Left ventricle myocardium inferior (tissue), 1 donor: ENCODE results near the gene ZNF329. TPM values are rescaled to one million over a fixed set of nuclear protein-coding genes. Genes with fewer than 3 reads are reported as not detected.

Experiments used
- DNase-seq: peaks from one replicate; pipeline ENCODE4 v3.0.0-alpha.2; 2020
- H3K27ac ChIP-seq: fragments of 200-600 bp; replicated peaks from 2 replicates; pipeline ENCODE4 v1.8.0; 2021
- H3K27me3 ChIP-seq: fragments of 200-600 bp; 2 replicates; pipeline ENCODE4 v1.8.0; 2021; ENCODE audit warnings: low read depth
- H3K36me3 ChIP-seq: fragments of 200-600 bp; 2 replicates; pipeline ENCODE4 v1.8.0; 2021
- H3K4me1 ChIP-seq: fragments of 200-600 bp; 2 replicates; pipeline ENCODE4 v1.8.0; 2021
- H3K4me3 ChIP-seq: fragments of 200-600 bp; 2 replicates; pipeline ENCODE4 v1.8.0; 2021; ENCODE audit warnings: mild to moderate bottlenecking, moderate library complexity
- H3K9me3 ChIP-seq: fragments of 200-600 bp; replicated peaks from 2 replicates; pipeline ENCODE4 v1.8.0; 2021
- intact Hi-C: fragments of 100-400 bp; cut with micrococcal nuclease; formaldehyde crosslinking; loops from one replicate; pipeline ENCODE4 v1.11.0; 2022
- total RNA-seq: library from RNA; stranded (reverse); fragmentation: NEBNext Ultra II Directional; extraction: Animal tissue kit (Norgen Biotek cat#: 25700); gene quantifications from one replicate; pipeline ENCODE4 v1.2.1, GENCODE V29; 2021
- TF ChIP-seq, protein P1 (sequence below): fragments of 200-600 bp; IDR thresholded peaks from 2 replicates; pipeline ENCODE4 v1.8.0; 2021; ENCODE audit warnings: antibody characterized with exemption, mild to moderate bottlenecking, borderline replicate concordance
- donor health status: DM: no; HTN: yes; CAD: no; lungs with severe emphysema.

The ZNF329 gene
- total RNA-seq, 1 donor from 2014 or later = 7.8 TPM

DNA sequence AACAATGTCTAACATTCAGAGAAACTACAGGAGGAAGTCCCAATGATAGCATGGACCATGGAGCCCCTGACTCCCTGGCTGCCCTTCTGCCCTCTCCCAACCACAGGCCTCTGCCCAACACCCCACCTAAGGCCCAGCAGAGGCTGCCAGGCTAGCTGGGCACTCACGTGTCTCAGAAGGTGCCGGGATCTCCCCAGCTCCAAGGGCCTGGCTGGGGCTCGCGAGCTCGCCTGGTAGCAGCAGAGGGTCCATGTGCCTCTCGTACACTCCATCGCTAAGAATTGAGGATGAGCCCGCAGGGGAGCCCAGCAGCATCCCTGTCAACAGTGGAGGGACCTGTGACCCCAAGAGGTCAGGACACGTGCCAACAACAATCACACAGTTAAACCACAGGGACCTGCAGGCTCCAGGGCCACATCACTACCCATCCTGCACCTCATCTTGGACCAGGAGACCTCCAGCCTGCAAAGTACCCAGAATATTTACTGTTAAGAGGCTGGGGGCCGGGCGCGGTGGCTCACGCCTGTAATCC, 62.0 kb downstream of the ZNF329 start:
- Histone ChIP-seq H3K27ac (no peak overlapping the region), H3K4me1 (no peaks in the 10 kb centered on the region), H3K27me3 (no peaks in the 10 kb centered on the region), H3K36me3 (peaks cover 71% of the 10 kb centered on the region), H3K4me3 (no peak overlapping the region), H3K9me3 (peaks cover 75% of the 10 kb centered on the region)
- TF ChIP-seq, protein P1, sequence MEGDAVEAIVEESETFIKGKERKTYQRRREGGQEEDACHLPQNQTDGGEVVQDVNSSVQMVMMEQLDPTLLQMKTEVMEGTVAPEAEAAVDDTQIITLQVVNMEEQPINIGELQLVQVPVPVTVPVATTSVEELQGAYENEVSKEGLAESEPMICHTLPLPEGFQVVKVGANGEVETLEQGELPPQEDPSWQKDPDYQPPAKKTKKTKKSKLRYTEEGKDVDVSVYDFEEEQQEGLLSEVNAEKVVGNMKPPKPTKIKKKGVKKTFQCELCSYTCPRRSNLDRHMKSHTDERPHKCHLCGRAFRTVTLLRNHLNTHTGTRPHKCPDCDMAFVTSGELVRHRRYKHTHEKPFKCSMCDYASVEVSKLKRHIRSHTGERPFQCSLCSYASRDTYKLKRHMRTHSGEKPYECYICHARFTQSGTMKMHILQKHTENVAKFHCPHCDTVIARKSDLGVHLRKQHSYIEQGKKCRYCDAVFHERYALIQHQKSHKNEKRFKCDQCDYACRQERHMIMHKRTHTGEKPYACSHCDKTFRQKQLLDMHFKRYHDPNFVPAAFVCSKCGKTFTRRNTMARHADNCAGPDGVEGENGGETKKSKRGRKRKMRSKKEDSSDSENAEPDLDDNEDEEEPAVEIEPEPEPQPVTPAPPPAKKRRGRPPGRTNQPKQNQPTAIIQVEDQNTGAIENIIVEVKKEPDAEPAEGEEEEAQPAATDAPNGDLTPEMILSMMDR = no peak
- no peak for DNase-seq
- intact Hi-C loops = no loop called here

DNA sequence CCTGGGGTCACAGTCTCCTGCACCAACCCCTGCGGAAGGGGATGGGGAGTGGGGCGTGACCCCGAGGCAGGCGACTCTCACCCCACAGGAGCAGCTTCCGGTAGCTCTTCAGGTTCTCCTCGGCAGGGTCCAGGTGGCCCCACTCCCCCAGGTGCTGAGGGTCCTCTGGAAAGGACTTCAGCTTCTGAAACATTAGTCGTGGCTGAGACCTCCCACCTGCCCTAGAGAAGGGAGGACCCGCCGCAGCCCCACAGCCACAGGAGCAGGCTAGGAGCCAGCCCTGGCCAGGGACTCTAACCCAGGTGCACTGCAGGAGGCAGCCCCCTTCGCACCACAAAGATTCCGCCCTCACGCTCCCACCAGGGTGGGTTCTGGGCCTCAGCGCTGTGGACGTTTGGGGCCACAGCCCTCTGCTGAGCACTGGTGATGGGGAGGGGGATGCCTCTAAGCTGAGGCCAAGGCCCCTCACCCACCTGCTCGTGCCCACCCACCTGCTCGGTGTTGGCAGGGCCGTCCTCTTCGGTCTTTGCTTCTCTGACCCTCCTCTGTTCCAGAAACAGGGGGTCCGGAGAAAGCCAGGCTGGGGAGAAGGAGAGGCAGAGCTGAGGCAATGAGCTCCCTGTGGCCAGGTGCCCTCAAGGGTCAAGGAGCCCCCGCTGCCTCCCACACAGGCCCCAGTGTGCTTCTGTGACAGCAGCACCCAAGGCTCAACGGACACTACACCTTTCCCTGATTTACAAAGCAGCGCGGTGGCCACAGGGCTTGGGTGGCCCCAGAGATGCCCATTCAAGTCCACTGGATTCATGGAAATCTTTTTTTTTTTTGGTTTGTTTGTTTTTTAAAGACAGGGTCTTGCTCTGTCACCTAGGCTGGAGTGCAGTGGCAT, 63.5 kb downstream of the ZNF329 start:
- no peak overlapping the region for H3K27ac ChIP-seq
- peaks cover 76% of the 10 kb centered on the region for H3K9me3 ChIP-seq
- H3K27me3 ChIP-seq = no peaks in the 10 kb centered on the region
- peaks cover 83% of the 10 kb centered on the region for H3K36me3 ChIP-seq
- H3K4me3 ChIP-seq = no peak overlapping the region
- DNase-seq = no peak
- TF ChIP-seq, protein P1 = no peak
- intact Hi-C loops = no loop called here
- H3K4me1 ChIP-seq = no peaks in the 10 kb centered on the region

DNA sequence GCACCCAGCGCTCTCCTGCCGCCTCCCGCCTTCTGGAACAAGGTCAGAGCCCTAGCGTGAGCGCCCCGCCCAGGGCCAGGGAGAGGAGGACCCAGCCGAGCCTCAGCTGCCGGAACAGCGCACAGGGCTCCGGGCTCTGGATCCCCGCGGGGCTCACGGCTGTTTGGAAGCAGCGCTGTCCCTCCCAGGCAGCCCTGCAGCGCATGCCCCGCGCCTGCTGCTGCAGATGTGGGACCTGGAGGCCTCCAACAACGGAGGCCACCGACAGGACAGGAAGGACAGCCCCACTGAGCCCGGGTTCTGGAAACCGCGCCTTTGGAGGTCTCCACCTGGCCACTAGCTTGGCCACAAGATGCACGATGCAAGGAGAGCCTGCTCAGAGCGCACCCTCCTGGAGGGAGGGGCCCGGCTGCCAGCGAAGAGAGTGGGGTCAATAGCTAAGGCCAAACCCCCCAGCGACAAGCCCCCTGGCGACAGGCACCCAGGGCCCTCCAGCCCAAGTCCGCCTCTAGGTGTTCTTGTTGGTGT, 65.2 kb downstream of the ZNF329 start:
- DNase-seq = no peak
- H3K9me3 ChIP-seq = peaks cover 79% of the 10 kb centered on the region
- peaks cover 83% of the 10 kb centered on the region for H3K36me3 ChIP-seq
- no peaks in the 10 kb centered on the region for H3K4me1 ChIP-seq
- no peak overlapping the region for H3K27ac ChIP-seq
- no peak overlapping the region for H3K4me3 ChIP-seq
- H3K27me3 ChIP-seq = no peaks in the 10 kb centered on the region
- TF ChIP-seq, protein P1 = no peak
- intact Hi-C loops = no loop called here

DNA sequence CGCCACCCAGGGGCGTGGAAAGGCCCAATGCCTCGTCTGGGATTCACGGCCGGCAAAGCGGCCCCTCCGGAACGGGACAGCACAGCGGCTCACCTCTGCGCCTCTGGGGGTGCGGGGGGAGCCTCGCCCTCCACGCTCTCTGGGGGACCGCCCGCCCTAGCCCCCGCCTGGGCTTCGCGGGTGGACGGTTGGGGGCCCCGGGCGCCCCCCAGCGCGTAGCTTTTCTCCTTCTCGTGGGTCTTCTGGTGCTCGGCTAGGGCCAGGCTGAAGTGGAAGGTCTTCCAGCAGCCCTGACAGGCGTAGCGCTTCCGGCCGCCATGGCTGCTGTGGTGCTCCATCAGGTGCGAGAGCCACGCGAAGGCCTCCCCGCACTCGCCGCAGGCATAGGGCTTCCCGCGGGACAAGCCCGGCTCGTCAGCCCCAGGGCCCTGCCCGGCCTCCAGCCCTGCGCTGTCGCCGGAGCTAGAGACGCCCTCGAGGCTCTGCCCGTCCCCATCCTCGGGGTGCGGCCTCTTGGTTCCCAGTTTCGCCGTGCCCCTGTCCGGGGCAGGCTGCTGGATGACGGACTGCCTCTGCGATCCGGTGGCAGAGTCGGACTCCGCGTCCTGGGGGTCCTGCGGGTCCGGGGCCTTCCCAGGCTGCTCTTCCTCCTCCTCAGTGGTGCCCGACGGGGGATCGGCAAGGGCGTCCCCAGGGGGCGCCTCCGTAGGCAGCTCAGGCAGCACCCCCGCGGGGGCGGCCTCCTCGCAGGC, 65.8 kb downstream of the ZNF329 start:
- H3K27me3 ChIP-seq = no peaks in the 10 kb centered on the region
- H3K4me1 ChIP-seq = no peaks in the 10 kb centered on the region
- intact Hi-C loops = no loop called here
- peaks cover 82% of the 10 kb centered on the region for H3K36me3 ChIP-seq
- no peak overlapping the region for H3K27ac ChIP-seq
- TF ChIP-seq, protein P1 = no peak
- no peak for DNase-seq
- H3K9me3 ChIP-seq = peaks cover 78% of the 10 kb centered on the region
- H3K4me3 ChIP-seq = no peak overlapping the region

- Histone ChIP-seq H3K27me3 (no peaks in the 10 kb centered on the region), H3K36me3 (peaks cover 74% of the 10 kb centered on the region), H3K9me3 (peaks cover 83% of the 10 kb centered on the region), H3K27ac (no peak overlapping the region), H3K4me1 (no peaks in the 10 kb centered on the region), H3K4me3 (no peak overlapping the region)
- intact Hi-C loops = no loop called here
- DNase-seq = no peak
- TF ChIP-seq, protein P1 = no peak
Observed at GRCh38 chr19:58083021-58083420, 67.6 kb downstream of the ZNF329 start.
